A549 treated with AZD9567 at 1 μM for 4 hours (cell line): ENCODE results near the gene OR56A3. TPM values are rescaled to one million over a fixed set of nuclear protein-coding genes. Genes with fewer than 3 reads are reported as not detected.

Source experiments
- total RNA-seq: library from RNA; stranded (reverse); fragments of 200-300 nt; extraction: Qiagen RNA extraction; gene quantifications from 5 replicates; pipeline ENCODE4 v1.2.3, GENCODE V29; 2022; ENCODE audit not compliant: insufficient read depth

The OR56A3 gene
- not detected in 5 replicates for total RNA-seq

GRCh38 chr11:5941951-5942350 lies at the start of gene OR56A3:
OR56A3 (plus strand) TSS chr11:5942251; CDS start chr11:5947347, 5,096 bp downstream.

GRCh38 chr11:5892908-5893307 lies 49.1 kb upstream of the OR56A3 start, which contains the start of gene OR52E5:
OR52E5 (plus strand) TSS chr11:5893208; CDS start chr11:5900777, 7,569 bp downstream.

GRCh38 chr11:5968394-5968793 lies 26.3 kb downstream of the OR56A3 start, which contains the start of gene OR56A5:
OR56A5 (minus strand) TSS chr11:5968494; CDS start chr11:5968494, 0 bp downstream.

GRCh38 chr11:5986885-5987284 lies 44.8 kb downstream of the OR56A3 start, which contains the start of gene OR52L1:
OR52L1 (minus strand) TSS chr11:5986985; CDS start chr11:5986930, 55 bp downstream.

Other genes with a start within 250 kb of the OR56A3 start
- gene OR56B1, start 205.8 kb upstream of the OR56A3 start, total RNA-seq = not detected in 5 replicates
- gene OR52N4, start 188.0 kb upstream of the OR56A3 start, total RNA-seq = not detected in 5 replicates
- not detected in 5 replicates for gene OR52N5, start 158.9 kb upstream of the OR56A3 start, total RNA-seq
- gene OR52N1, start 151.0 kb upstream of the OR56A3 start, total RNA-seq = not detected in 5 replicates
- gene OR52N2, start 133.3 kb upstream of the OR56A3 start, total RNA-seq = not detected in 5 replicates
- gene OR52E6, start 100.4 kb upstream of the OR56A3 start, total RNA-seq = not detected in 5 replicates
- gene OR52E8, start 84.6 kb upstream of the OR56A3 start, total RNA-seq = not detected in 5 replicates
- gene OR52E4, start 61.6 kb upstream of the OR56A3 start, total RNA-seq = not detected in 5 replicates
- gene OR52E5, start 49.0 kb upstream of the OR56A3 start, total RNA-seq = not detected in 5 replicates
- gene OR56A5, start 26.2 kb downstream of the OR56A3 start, total RNA-seq = not detected in 5 replicates
- not detected in 5 replicates for gene OR52L1, start 44.7 kb downstream of the OR56A3 start, total RNA-seq
- gene OR56A4, start 64.7 kb downstream of the OR56A3 start, total RNA-seq = not detected in 5 replicates
- not detected in 5 replicates for gene OR56A1, start 88.5 kb downstream of the OR56A3 start, total RNA-seq
- not detected in 5 replicates for gene OR56B4, start 165.4 kb downstream of the OR56A3 start, total RNA-seq
- not detected in 5 replicates for gene OR52B2, start 228.1 kb downstream of the OR56A3 start, total RNA-seq